HepG2 (cell line): ENCODE data around the gene ZMYND19. TPM values are rescaled to one million over a fixed set of nuclear protein-coding genes. Genes with fewer than 3 reads are reported as not detected.

ENCODE experiments used
- ATAC-seq: fragments of 200-7000 bp; cut with Tn5 transposase; 3 replicates; pipeline ENCODE4 v1.9.1; 2020; ENCODE audit warnings: mild to moderate bottlenecking, moderate library complexity
- BruUV-seq: library from RNA; stranded (reverse); fragments of 400-500 nt; replicated peaks from 2 replicates; lab custom pipeline; 2021; lab: Mats Ljungman, UMichigan
- CTCF ChIA-PET: fragments of 300-600 bp; formaldehyde crosslinking; extraction: SDS; loops from one replicate; lab custom pipeline; 2021; ENCODE audit warnings: low total read pairs, inconsistent platforms, low intra/inter-chr PET ratio; lab: Yijun Ruan, JAX
- POLR2A ChIA-PET: fragments of 350-600 bp; sonication (Branson Sonifier 250); formaldehyde crosslinking; loops from one replicate; lab custom pipeline; 2020; ENCODE audit warnings: antibody characterized with exemption, inconsistent platforms; lab: Yijun Ruan, JAX
- DNase-seq: peaks from one replicate; pipeline ENCODE4 v3.0.0-alpha.2; 2015; ENCODE audit warnings: low spot score
- FAIRE-seq: peaks from 3 replicates; lab custom pipeline; 2011; peaks lifted over from hg19 to GRCh38; lab: Jason Lieb, UNC
- H2AFZ ChIP-seq: one replicate; pipeline ENCODE4 v1.6.1; 2011; ENCODE audit warnings: low read length, inconsistent platforms
- H3K27ac ChIP-seq: fragments of 300-600 bp; 3 replicates; pipeline ENCODE4 v1.8.0; 2011; ENCODE audit warnings: mixed run types, mild to moderate bottlenecking, mixed read lengths, low read length, inconsistent platforms; ENCODE audit not compliant: insufficient read depth; ENCODE audit errors: extremely low read length
- H3K27me3 ChIP-seq, 2 experiments: fragments of 200-600 bp in 1 of 2; 2 replicates in 1 of 2; 3 replicates in 1 of 2; pipeline versions ENCODE4 v1.6.0 to v1.8.0; 2011; ENCODE audit warnings: low read length in 2 of 2, mild to moderate bottlenecking in 2 of 2, moderate library complexity in 2 of 2, inconsistent platforms in 1 of 2; ENCODE audit not compliant: insufficient read depth in 2 of 2, control insufficient read depth in 1 of 2
- H3K36me3 ChIP-seq, 2 experiments: fragments of 200-600 bp in 1 of 2; replicated peaks in 1 of 2; 2 replicates in 1 of 2; 3 replicates in 1 of 2; pipeline versions ENCODE4 v1.5.1 to v1.8.0; 2011; ENCODE audit warnings: low read length in 2 of 2, inconsistent platforms in 1 of 2; ENCODE audit not compliant: insufficient read depth in 2 of 2, control insufficient read depth in 1 of 2
- H3K4me1 ChIP-seq: 2 replicates; pipeline ENCODE4 v1.5.1; 2012; ENCODE audit warnings: low read length, inconsistent platforms; ENCODE audit not compliant: insufficient read depth
- H3K4me2 ChIP-seq: 2 replicates; pipeline ENCODE4 v1.6.0; 2011; ENCODE audit warnings: low read depth, low read length, inconsistent platforms
- H3K4me3 ChIP-seq, 3 experiments: fragments of 200-600 bp in 1 of 3; sonication (generic), shearing (Covaris generic) in 1 of 3; replicated peaks in 1 of 3; 2 replicates each; pipeline ENCODE4 v1.5.1; 2011 to 2016; ENCODE audit warnings: low read length in 3 of 3, inconsistent platforms in 2 of 3, low read depth in 2 of 3, mild to moderate bottlenecking in 2 of 3, control low read depth in 1 of 3, mixed read lengths in 1 of 3; ENCODE audit not compliant: insufficient read depth in 1 of 3
- H3K79me2 ChIP-seq: one replicate; pipeline ENCODE4 v1.6.1; 2011; ENCODE audit warnings: low read length, inconsistent platforms; ENCODE audit not compliant: insufficient read depth
- H3K9ac ChIP-seq: 2 replicates; pipeline ENCODE4 v1.6.0; 2011; ENCODE audit warnings: mild to moderate bottlenecking, low read depth, low read length, inconsistent platforms; ENCODE audit not compliant: insufficient read depth
- H3K9me3 ChIP-seq: 2 replicates; pipeline ENCODE4 v1.5.1; 2012; ENCODE audit warnings: mild to moderate bottlenecking, low read length
- H4K20me1 ChIP-seq: 2 replicates; pipeline ENCODE4 v1.6.0; 2011; ENCODE audit warnings: inconsistent platforms, mild to moderate bottlenecking, low read length, moderate library complexity; ENCODE audit not compliant: insufficient read depth
- HNRNPK ChIP-seq: fragments of 200-400 bp; formaldehyde crosslinking; IDR thresholded peaks from 2 replicates; pipeline ENCODE4 v1.6.1; 2018; ENCODE audit warnings: low read length, low read depth, moderate library complexity, mild to moderate bottlenecking; ENCODE audit not compliant: poor library complexity, severe bottlenecking
- KDM1A ChIP-seq: IDR thresholded peaks from 2 replicates; pipeline ENCODE4 v1.6.1; 2016; ENCODE audit warnings: missing compliant biosample characterization
- PRMT3 ChIP-seq: sonication (generic); formaldehyde crosslinking; IDR thresholded peaks from 2 replicates; pipeline ENCODE4 v1.8.1; 2022; ENCODE audit warnings: low read depth, mild to moderate bottlenecking, moderate library complexity, missing genetic modification reagents, borderline replicate concordance
- ZNF121 ChIP-seq: sonication (generic); formaldehyde crosslinking; IDR thresholded peaks from 2 replicates; pipeline ENCODE4 v1.5.0; 2020; ENCODE audit warnings: mild to moderate bottlenecking, missing genetic modification reagents
- ZNF572 ChIP-seq: sonication (generic); formaldehyde crosslinking; IDR thresholded peaks from 2 replicates; pipeline ENCODE4 v1.5.1; 2020; ENCODE audit warnings: mild to moderate bottlenecking, missing genetic modification reagents
- ZNF878 ChIP-seq: sonication (generic); formaldehyde crosslinking; IDR thresholded peaks from 2 replicates; pipeline ENCODE4 v1.8.1; 2023; ENCODE audit warnings: mild to moderate bottlenecking, missing genetic modification reagents, moderate library complexity
- WGBS: methylation state at CpG from one replicate; pipeline ENCODE4 v1.1.6; 2017; ENCODE audit warnings: low lambda C conversion rate; 5-methylcytosine and 5-hydroxymethylcytosine counted together
- in situ Hi-C: cut with HindIII; loops from 2 replicates; pipeline ENCODE4 v1.10.0; 2017; ENCODE audit warnings: low pct_unique_long_range_greater_than_20kb; ENCODE audit not compliant: extremely low pct_ligation_motif_present
- intact Hi-C: fragments of 100-400 bp; cut with micrococcal nuclease; formaldehyde crosslinking; loops from one replicate; pipeline ENCODE4 v1.10.0; 2022; ENCODE audit not compliant: unreplicated experiment
- polyA plus RNA-seq, 8 experiments: library from polyadenylated mRNA; depleted of rRNA in 3 of 8; stranded (reverse) in 7 of 8; unstranded in 1 of 8; fragments of >200 nt; fragmentation: Illumina TruSeq in 4 of 8; extraction: Trizol in 4 of 8; gene quantifications; 2 replicates each; pipeline versions ENCODE4 v1.2.1 to v1.2.3, GENCODE V29; 2011 to 2016; ENCODE audit warnings: low read depth in 4 of 8, missing spikeins in 1 of 8, mixed read lengths in 1 of 8; ENCODE audit not compliant: insufficient read depth in 1 of 8
- total RNA-seq, 5 experiments: library from RNA; depleted of rRNA; stranded (reverse); fragments of >200 nt; fragmentation: Illumina TruSeq; extraction: Trizol; gene quantifications; 2 replicates each; pipeline ENCODE4 v1.2.3, GENCODE V29; 2016; ENCODE audit warnings: low read depth in 1 of 5
- TF ChIP-seq, protein P1 (sequence below): IDR thresholded peaks from 2 replicates; pipeline ENCODE4 v1.6.1; 2018; ENCODE audit warnings: missing genetic modification reagents

ZMYND19 gene
- total and polyA plus RNA-seq, 2 of the 13 experiments (the other 11 are each of a cell fraction or from before 2014, with no cell fraction given): 21.3 to 38.7 TPM

GRCh38 chr9:137604345-137605086, 14.2 kb upstream of the ZMYND19 start:
- H2AFZ ChIP-seq: no peak overlapping the region
- H3K27ac ChIP-seq: no peak overlapping the region
- TF ChIP-seq, protein P1, sequence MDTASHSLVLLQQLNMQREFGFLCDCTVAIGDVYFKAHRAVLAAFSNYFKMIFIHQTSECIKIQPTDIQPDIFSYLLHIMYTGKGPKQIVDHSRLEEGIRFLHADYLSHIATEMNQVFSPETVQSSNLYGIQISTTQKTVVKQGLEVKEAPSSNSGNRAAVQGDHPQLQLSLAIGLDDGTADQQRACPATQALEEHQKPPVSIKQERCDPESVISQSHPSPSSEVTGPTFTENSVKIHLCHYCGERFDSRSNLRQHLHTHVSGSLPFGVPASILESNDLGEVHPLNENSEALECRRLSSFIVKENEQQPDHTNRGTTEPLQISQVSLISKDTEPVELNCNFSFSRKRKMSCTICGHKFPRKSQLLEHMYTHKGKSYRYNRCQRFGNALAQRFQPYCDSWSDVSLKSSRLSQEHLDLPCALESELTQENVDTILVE: no peak
- 0 out of 2 replicates have a peak, but pooled peaks have one; percentile 42 for TF ChIP-seq ZNF572 (CRISPR knock-in tag)
- TF ChIP-seq, all 625 proteins: peak for 1
- BruUV-seq: no TSS peak
- WGBS: 12% methylated on average over 29 of the region's 49 CpGs
- Histone ChIP-seq H3K4me3 (peak overlapping the region; percentile 16 to 63 (median 57); a peak in 4 of 6 replicates), H3K79me2 (peaks cover 25% of the 10 kb centered on the region), H3K9me3 (no peaks in the 10 kb centered on the region), H3K4me2 (peak overlapping the region; percentile 69), H3K4me1 (peaks cover 47% of the 10 kb centered on the region), H4K20me1 (no peaks in the 10 kb centered on the region; the same call in 1 of the 2 replicates), H3K9ac (0 out of 2 replicates have a peak overlapping the region, but pooled peaks have one; percentile 8), H3K36me3 (no peaks in the 10 kb centered on the region), H3K27me3 (peaks cover 1 to 10% of the 10 kb centered on the region in 2 experiments; a peak in 3 of 5 replicates)
- ChIA-PET POLR2A (interaction anchor here (1.0 to 1.6 kb wide), 6 partner anchors 14 to 150 kb away, joined by 4 to 25 read pairs (median 7); partner anchors contain the start of genes EHMT1, MRPL41 and ZMYND19), CTCF (no interaction called here)
- in situ Hi-C loops: no loop called here
- FAIRE-seq (no peak), DNase-seq (no peak), ATAC-seq (no peak)
- intact Hi-C loops: loop anchor here (1.0 to 5.0 kb wide), 2 partner anchors 25 to 68 kb away; no protein-coding TSS in a partner anchor

- H3K9ac ChIP-seq: 0 out of 2 replicates have a peak overlapping the region, but pooled peaks have one; percentile 8
- 59% methylated on average over 13 of the region's 13 CpGs for WGBS
- in situ Hi-C loops: no loop called here
Measured at GRCh38 chr9:137603879-137604278, 13.6 kb upstream of the ZMYND19 start.

More at GRCh38 chr9:137603879-137604278, 13.6 kb upstream of the ZMYND19 start:
- Histone ChIP-seq H2AFZ (no peak overlapping the region), H3K4me1 (peaks cover 45% of the 10 kb centered on the region), H3K4me2 (peak overlapping the region; percentile 69), H3K27ac (no peak overlapping the region), H3K4me3 (peak overlapping the region in 1 of 3 experiments; percentile 57; a peak in 2 of 6 replicates), H3K79me2 (peaks cover 23% of the 10 kb centered on the region), H3K9me3 (no peaks in the 10 kb centered on the region), H3K27me3 (peaks cover 1 to 10% of the 10 kb centered on the region in 2 experiments; a peak in 4 of 5 replicates), H3K36me3 (no peaks in the 10 kb centered on the region), H4K20me1 (no peaks in the 10 kb centered on the region; the same call in 1 of the 2 replicates)
- no TSS peak for BruUV-seq
- DNase-seq: no peak
- no peak for ATAC-seq
- CTCF ChIA-PET: no interaction called here
- POLR2A ChIA-PET: interaction anchor here (1.4 kb wide), 1 partner anchor 149 kb away, joined by 4 read pairs; no protein-coding TSS in a partner anchor
- TF ChIP-seq ZNF878 (CRISPR knock-in tag) (no peak), KDM1A (CRISPR knock-in tag) (no peak), PRMT3 (CRISPR knock-in tag) (no peak), HNRNPK (no peak), ZNF121 (CRISPR knock-in tag) (0 out of 2 replicates have a peak, but pooled peaks have one; percentile 1)
- intact Hi-C loops: no loop called here
- no peak for FAIRE-seq
